GM15510 (cell line): ENCODE measurements around the gene SLC11A1.

Experiments used
- POLR2A ChIP-seq: IDR thresholded peaks from 3 replicates; pipeline ENCODE4 v1.6.1; 2011; ENCODE audit warnings: borderline replicate concordance; ENCODE audit not compliant: insufficient read length; ENCODE audit errors: extremely low read depth

The SLC11A1 gene

GRCh38 chr2:218429911-218430692 is 48.0 kb downstream of the SLC11A1 start:
- no peak for TF ChIP-seq POLR2A

GRCh38 chr2:218430721-218431120 is 48.6 kb downstream of the SLC11A1 start:
- TF ChIP-seq POLR2A = no peak

GRCh38 chr2:218431878-218432277 is 49.8 kb downstream of the SLC11A1 start:
- TF ChIP-seq POLR2A = no peak

GRCh38 chr2:218432676-218433365 is 50.7 kb downstream of the SLC11A1 start:
- no peak for TF ChIP-seq POLR2A

- no peak for TF ChIP-seq POLR2A
Observed at GRCh38 chr2:218434456-218434855, 52.4 kb downstream of the SLC11A1 start.

- no peak for TF ChIP-seq POLR2A
Observed at GRCh38 chr2:218435003-218435982, 53.2 kb downstream of the SLC11A1 start.

- TF ChIP-seq POLR2A = no peak
Observed at GRCh38 chr2:218436992-218437391, 54.9 kb downstream of the SLC11A1 start.

- no peak for TF ChIP-seq POLR2A
Observed at GRCh38 chr2:218437969-218438368, 55.9 kb downstream of the SLC11A1 start.

- TF ChIP-seq POLR2A = no peak
Observed at GRCh38 chr2:218438596-218438995, 56.5 kb downstream of the SLC11A1 start.

- TF ChIP-seq POLR2A = no peak
Observed at GRCh38 chr2:218444692-218445357, 62.8 kb downstream of the SLC11A1 start.

GRCh38 chr2:218445602-218446001 is 63.5 kb downstream of the SLC11A1 start:
- TF ChIP-seq POLR2A = no peak
